Tibial artery (tissue), 4 donors: ENCODE data around the gene PTPRN2.

Source experiments
- DNase-seq, 2 donors: peaks; one replicate each; pipeline ENCODE4 v3.0.0-alpha.2; 2019
- H3K27ac ChIP-seq, 2 donors: fragments of 200-600 bp; sonication (generic) in 1 of 2; 1 replicate in 1 of 2; 2 replicates in 1 of 2; pipeline ENCODE4 v1.5.1; 2018 to 2019; ENCODE audit warnings: mild to moderate bottlenecking in 1 of 2
- H3K27me3 ChIP-seq, 2 donors: fragments of 200-600 bp; sonication (generic) in 1 of 2; one replicate each; pipeline versions ENCODE4 v1.5.1 to v1.6.0; 2016 to 2019
- H3K36me3 ChIP-seq, 3 donors: fragments of 200-600 bp; sonication (generic) in 2 of 3; one replicate each; pipeline ENCODE4 v1.5.1; 2016 to 2019; ENCODE audit warnings: mild to moderate bottlenecking in 2 of 3
- H3K4me1 ChIP-seq, 4 donors: fragments of 200-600 bp; sonication (generic) in 2 of 4; 1 replicate in 3 of 4; 2 replicates in 1 of 4; pipeline ENCODE4 v1.5.1; 2016 to 2019
- H3K4me3 ChIP-seq, 2 donors: fragments of 200-600 bp; sonication (generic) in 1 of 2; 1 replicate in 1 of 2; 2 replicates in 1 of 2; pipeline ENCODE4 v1.5.1; 2018 to 2019; ENCODE audit warnings: mild to moderate bottlenecking in 2 of 2
- H3K9me3 ChIP-seq, 3 donors: fragments of 200-600 bp; sonication (generic) in 1 of 3; one replicate each; pipeline ENCODE4 v1.5.1; 2016 to 2019
- CTCF ChIP-seq, 2 experiments: fragments of 200-600 bp in 1 of 2; fragments of 450-650 bp in 1 of 2; IDR thresholded peaks; one replicate each; pipeline ENCODE4 v1.5.1; 2017 to 2019; ENCODE audit warnings: antibody characterized with exemption in 2 of 2, mild to moderate bottlenecking in 1 of 2, moderate library complexity in 1 of 2
- intact Hi-C: fragments of 100-400 bp; cut with DNase I; formaldehyde crosslinking; loops from one replicate; pipeline ENCODE4 v1.15.0; 2023; ENCODE audit warnings: low total_unique reads

Gene PTPRN2

GRCh38 chr7:157769086-157769485, 818.5 kb downstream of the PTPRN2 start:
- Histone ChIP-seq H3K27ac (no peak overlapping the region), H3K36me3 (no peaks in the 10 kb centered on the region), H3K27me3 (peaks cover 0 to 4% of the 10 kb centered on the region in 2 donors), H3K4me1 (no peaks in the 10 kb centered on the region), H3K4me3 (no peak overlapping the region), H3K9me3 (peaks cover 0 to 12% (median 8%) of the 10 kb centered on the region in 3 donors)
- no peak for DNase-seq
- intact Hi-C loops = no loop called here
- no peak for TF ChIP-seq CTCF (IDR thresholded peaks at IDR 0.05)

- H3K27ac ChIP-seq = no peak overlapping the region
- TF ChIP-seq CTCF (IDR thresholded peaks at IDR 0.05) = no peak
- intact Hi-C loops = no loop called here
Measured at GRCh38 chr7:157768198-157768597, 819.4 kb downstream of the PTPRN2 start.

DNA sequence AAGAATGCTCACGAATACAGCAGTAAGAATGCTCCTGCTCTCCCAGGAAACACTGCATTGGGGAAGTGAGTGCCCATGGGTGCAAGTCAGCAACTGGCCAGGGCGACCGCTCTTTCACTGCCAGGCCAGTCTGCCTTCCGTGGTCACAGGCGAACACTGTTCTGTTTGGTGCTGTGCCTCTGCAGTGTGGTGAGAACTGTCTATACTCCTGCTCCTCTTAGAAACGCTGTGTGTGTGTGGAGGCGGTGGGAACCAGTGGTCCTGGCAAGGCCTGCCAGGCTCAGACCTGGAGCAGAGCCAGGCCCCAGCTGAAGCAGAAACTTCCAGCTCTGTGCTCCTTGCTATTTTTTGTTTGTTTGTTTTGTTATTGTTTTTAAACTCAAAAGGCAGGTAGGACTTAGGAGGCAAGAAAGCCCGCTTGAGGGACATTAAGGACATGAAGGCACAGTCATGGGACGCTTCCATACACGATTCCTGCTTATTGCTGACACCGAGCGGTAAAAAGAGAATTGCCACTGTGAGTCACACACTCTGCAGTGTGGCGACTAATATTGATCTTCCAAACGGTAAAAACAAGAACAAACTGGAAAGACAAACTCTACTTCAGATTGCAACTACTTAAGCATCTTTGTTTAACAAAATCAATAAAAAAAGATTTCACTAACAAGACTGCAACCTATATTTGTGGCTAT, 820.0 kb downstream of the PTPRN2 start:
- Histone ChIP-seq H3K4me1 (no peaks in the 10 kb centered on the region), H3K36me3 (no peaks in the 10 kb centered on the region), H3K27ac (no peak overlapping the region), H3K9me3 (peaks cover 0 to 17% (median 8%) of the 10 kb centered on the region in 3 donors), H3K4me3 (no peak overlapping the region), H3K27me3 (peaks cover 0 to 4% of the 10 kb centered on the region in 2 donors)
- intact Hi-C loops = no loop called here
- DNase-seq = no peak
- TF ChIP-seq CTCF (IDR thresholded peaks at IDR 0.05) = no peak

More at GRCh38 chr7:157768198-157768597, 819.4 kb downstream of the PTPRN2 start:
- Histone ChIP-seq H3K27me3 (peaks cover 0 to 4% of the 10 kb centered on the region in 2 donors), H3K9me3 (peaks cover 0 to 16% (median 8%) of the 10 kb centered on the region in 3 donors), H3K4me1 (no peaks in the 10 kb centered on the region), H3K36me3 (no peaks in the 10 kb centered on the region), H3K4me3 (no peak overlapping the region)
- DNase-seq = no peak

DNA sequence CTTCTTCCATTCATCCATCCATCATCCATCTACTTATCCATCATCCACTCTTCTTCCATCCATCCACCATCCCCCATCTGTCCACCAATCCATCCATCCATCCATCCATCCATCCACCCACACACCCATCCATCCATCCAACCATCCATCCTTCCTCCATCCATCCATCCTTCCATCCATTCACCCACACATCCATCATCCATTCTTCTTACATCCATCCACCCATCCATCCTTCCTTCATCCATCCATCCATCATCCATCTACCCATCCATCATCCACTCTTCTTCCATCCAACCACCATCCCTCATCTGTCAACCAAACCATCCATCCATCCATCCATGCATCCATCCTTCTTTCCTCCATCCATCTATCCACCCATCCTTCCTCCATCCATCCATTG, 821.5 kb downstream of the PTPRN2 start:
- no peak for TF ChIP-seq CTCF (IDR thresholded peaks at IDR 0.05)
- no peak overlapping the region for H3K27ac ChIP-seq
- peaks cover 0 to 4% of the 10 kb centered on the region in 2 donors for H3K27me3 ChIP-seq
- no peak overlapping the region for H3K4me3 ChIP-seq
- intact Hi-C loops = no loop called here
- H3K4me1 ChIP-seq = no peaks in the 10 kb centered on the region
- no peaks in the 10 kb centered on the region for H3K36me3 ChIP-seq
- H3K9me3 ChIP-seq = peaks cover 0 to 13% (median 4%) of the 10 kb centered on the region in 3 donors
- no peak for DNase-seq

DNA sequence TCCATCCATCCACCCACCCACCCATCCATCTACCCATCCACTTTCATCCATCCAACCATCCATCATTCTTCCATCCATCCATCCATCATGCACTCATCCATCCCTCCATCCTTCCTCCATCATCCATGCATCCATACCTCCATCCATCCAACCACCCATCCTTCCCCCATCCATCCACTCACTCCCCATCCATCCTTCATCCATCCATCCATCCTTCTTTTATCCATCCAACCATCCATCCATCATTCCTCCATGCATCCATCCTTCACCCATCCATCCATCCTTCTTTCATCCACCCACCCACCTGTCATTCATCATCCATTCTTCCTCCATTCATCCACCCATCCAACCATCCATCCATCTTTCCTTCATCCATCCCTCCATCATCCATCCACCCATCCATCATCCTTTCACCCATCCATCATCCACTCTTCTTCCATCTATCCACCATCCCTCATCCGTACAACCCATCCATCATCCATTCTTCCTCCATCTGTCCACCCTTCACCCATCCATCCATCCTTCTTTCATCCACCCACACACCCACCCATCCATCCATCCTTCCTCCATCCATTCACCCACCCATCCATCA, 822.6 kb downstream of the PTPRN2 start:
- H3K27me3 ChIP-seq = no peaks in the 10 kb centered on the region
- no peaks in the 10 kb centered on the region for H3K36me3 ChIP-seq
- H3K27ac ChIP-seq = no peak overlapping the region
- no peaks in the 10 kb centered on the region for H3K4me1 ChIP-seq
- TF ChIP-seq CTCF (IDR thresholded peaks at IDR 0.05) = no peak
- H3K4me3 ChIP-seq = no peak overlapping the region
- peaks cover 0 to 6% (median 0%) of the 10 kb centered on the region in 3 donors for H3K9me3 ChIP-seq
- intact Hi-C loops = no loop called here
- DNase-seq = no peak
